Cardiac septum (tissue), 1 donor: Measurements from ENCODE around the gene ERCC2. TPM values are rescaled to one million over a fixed set of nuclear protein-coding genes. Genes with fewer than 3 reads are reported as not detected.
"Not testable (repeated sequence)": the region's sequence is repeated elsewhere in the genome, so short reads cannot be mapped to it uniquely, and the experiment has no call there.

ENCODE experiments used
- DNase-seq: peaks from one replicate; pipeline ENCODE4 v3.0.0-alpha.2; 2020; ENCODE audit warnings: low spot score
- intact Hi-C: fragments of 100-400 bp; cut with DNase I; formaldehyde crosslinking; loops from one replicate; pipeline ENCODE4 v1.14.0; 2022
- total RNA-seq: library from RNA; stranded (reverse); fragmentation: NEBNext Ultra II Directional; extraction: Animal tissue kit (Norgen Biotek cat#: 25700); gene quantifications from one replicate; pipeline ENCODE4 v1.2.1, GENCODE V29; 2021
- donor health status: DM: no; HTN: no; CAD: no.

Gene ERCC2
- total RNA-seq, 1 donor from 2014 or later = 12.4 TPM

DNA sequence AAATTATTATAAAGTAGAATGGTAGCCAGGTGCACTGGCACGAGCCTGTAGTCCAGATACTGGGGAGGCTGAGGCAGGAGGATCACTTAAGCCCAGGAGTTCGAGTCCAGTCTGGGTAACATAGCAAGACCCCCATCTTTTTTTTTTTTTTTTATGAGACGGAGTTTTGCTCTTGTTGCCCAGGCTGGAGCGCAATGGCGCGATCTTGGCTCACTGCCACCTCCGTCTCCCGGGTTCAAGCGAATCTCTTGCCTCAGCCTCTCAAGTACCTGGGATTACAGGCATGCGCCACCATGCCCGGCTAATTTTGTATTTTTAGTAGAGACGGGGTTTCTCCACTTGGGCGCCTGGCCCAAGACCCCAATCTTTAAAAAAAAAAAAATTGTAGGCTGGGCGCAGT is 58.1 kb downstream of the ERCC2 start:
- intact Hi-C loops, DNase-seq: not testable (repeated sequence)

DNA sequence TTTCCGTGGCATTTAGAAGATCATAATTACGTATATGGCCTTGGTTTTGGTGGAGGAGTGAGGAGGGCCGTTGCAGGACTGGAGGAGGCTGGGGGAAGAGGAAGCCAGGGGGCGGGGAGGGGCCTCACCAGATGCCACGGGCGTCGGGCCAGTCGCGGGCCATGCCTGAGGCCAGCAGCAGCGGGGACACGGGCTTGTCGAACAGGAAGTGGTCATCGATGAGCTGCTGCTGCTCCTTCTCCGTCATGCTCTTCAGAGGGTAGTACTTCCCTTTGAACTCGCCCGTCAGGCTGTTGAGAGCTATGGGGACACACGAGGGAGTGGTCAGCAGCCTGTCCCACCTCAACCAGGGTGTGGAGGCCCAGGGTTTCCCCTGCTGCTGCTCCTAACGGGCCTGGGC is 58.8 kb downstream of the ERCC2 start:
- no peak for DNase-seq
- intact Hi-C loops = no loop called here

DNA sequence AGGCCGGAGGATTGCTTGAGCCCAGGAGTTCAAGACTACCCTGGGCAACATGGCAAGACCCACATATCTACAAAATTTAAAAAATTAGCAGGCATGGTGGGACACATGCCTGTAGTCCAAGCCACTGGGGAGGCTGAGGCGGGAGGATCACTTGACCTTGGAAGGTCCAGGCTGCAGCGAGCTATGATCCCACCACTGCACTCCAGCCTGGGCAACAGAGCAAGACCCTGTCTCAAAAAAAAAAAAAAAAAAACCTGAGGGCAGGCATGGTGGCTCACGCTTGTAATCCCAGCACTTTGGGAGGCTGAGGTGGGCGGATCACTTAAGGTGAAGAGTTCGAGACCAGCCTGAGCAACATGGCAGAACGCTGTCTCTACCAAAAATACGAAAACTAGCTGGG is 61.1 kb downstream of the ERCC2 start:
- DNase-seq, intact Hi-C loops: not testable (repeated sequence)

DNA sequence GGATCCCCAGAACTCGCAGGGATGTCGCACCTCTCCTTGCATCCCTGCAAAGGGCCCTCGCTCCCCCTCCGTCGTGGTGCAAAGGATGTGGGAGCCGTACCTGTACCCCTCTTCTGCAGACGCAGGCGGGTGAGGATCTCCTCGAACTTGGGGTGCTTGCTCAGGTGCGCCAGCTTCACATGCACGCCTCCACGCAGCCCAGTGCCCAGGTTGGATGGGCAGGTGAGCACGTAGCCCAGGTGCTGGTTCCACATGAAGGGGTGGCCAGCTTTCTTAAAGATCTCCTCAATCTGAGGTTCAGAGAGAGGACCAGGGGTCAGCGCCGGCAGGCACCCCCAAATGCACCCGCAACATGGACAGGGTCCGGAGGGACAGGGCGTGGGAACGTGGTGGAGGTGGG is 63.0 kb downstream of the ERCC2 start:
- intact Hi-C loops = no loop called here
- DNase-seq = no peak

DNA sequence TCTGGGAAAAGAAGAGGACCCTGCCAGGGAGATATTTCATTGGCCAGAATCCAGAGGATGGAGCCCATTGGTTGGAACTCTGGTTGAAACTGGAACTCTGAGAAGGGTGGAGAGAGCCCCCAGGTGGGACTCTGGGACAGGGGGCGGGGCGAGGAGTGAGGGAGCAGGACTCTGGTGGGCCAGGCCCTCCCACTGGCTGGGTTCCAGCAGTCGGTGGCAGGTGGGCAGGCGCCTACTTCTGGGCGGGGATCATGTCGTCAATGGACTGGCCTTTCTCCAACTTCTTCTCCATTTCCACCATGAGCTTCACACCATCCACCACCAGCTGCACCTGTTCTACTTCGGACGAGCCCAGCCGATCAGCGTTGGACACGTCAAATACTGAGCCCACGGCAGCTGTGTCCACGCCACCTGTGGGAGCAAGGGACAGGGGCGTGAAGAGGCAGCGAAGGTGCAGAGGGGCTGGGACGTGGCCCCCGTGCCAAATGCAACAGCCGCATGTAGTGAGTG is 63.8 kb downstream of the ERCC2 start:
- intact Hi-C loops = no loop called here
- DNase-seq = no peak

DNA sequence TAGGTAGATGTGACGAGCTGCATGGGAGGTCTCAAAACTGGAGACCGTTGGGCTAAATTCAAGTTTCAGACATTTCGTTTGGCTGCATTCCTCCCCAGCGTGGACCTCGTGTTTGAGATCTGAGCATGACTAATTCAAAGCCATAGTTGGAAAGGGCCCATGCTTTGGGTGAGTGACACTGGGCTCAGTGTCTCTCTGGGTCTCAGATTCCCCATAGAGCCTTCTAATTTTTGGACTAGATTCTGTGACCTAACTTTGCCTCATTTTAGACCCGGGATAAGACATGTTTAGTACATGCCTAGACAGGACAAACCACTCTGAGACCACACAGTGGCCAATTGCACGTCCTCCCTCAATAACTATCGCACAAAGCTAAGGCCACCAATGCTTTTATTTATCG is 64.3 kb downstream of the ERCC2 start:
- intact Hi-C loops = no loop called here
- DNase-seq = no peak

DNA sequence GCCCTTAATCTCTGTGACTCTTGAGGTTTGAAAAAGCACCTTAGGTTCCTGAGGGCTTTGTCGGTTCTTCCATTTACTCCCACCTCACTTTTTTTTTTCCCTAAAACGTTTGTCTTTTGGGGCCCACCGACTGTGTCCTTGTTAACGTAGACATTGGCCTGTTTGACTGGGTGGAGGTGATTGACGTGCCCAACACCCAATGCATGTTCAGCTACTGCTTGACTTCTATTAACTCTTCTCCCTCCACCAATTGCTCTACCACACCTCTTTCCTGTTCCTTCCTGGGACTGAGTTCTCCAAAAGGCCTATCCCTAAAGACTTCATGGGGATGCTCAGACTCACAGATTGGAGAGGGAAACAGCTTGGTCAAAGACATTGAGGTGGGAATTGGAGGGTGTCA is 65.0 kb downstream of the ERCC2 start:
- no peak for DNase-seq

DNA sequence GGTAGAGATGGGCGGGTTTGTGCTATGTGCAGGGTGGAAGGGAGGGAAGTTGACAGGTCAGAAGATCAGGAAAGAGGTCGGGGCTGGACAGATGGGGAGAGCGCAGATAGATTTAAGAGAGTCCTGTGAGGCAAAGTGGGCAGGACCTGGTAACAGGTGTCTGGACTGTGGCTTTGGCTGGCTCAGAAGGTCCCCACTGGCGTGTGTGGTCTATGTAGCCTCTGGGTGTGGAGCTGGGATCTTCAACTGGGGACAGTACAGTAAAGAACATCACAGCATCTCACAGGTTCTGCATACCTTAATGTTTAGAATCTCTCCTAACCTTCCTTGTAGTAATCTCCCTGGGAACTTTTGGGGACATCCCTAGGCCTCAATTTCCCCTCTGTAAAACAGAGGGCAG is 65.4 kb downstream of the ERCC2 start:
- no peak for DNase-seq
- intact Hi-C loops = no loop called here

More for the DNA sequence above, 65.0 kb downstream of the ERCC2 start:
- intact Hi-C loops = no loop called here

DNA sequence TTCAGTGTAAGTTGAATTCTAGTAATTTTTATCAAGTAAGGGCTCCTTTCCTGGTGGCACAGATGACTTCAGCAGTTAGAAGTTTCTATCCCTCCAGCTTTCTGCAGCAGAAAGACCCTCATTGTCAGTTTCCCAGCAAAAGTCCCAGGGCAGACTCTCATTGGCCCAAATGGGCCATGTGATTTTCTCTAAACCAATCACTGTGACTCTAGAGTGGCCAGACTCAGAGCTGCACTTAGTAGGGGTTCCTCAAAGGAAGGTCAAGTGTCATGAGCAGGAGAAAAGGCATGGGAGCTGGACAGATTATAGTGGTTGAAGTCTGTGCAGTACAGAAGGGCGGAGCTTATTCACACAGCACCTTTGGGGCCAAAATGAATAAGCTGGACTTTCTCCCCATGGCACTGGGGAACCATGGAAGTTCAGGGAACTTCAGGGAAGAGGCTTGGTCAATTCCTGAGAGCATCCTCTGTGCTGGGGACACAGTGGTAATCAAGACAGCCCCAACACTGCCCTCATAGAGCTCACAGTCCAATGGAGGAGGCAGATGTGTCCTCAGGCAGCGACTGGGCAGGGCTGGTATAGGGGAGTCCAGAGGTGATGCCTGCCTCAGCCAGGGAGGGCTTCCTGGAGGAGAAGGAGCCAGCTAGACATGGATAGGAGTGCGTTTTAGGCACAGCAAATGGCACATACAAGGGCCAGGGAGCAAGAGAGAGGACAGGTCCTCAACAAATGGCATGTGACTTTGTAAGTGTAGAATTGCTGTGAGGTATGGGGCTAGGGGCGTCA is 66.0 kb downstream of the ERCC2 start:
- DNase-seq = no peak
- intact Hi-C loops = no loop called here

DNA sequence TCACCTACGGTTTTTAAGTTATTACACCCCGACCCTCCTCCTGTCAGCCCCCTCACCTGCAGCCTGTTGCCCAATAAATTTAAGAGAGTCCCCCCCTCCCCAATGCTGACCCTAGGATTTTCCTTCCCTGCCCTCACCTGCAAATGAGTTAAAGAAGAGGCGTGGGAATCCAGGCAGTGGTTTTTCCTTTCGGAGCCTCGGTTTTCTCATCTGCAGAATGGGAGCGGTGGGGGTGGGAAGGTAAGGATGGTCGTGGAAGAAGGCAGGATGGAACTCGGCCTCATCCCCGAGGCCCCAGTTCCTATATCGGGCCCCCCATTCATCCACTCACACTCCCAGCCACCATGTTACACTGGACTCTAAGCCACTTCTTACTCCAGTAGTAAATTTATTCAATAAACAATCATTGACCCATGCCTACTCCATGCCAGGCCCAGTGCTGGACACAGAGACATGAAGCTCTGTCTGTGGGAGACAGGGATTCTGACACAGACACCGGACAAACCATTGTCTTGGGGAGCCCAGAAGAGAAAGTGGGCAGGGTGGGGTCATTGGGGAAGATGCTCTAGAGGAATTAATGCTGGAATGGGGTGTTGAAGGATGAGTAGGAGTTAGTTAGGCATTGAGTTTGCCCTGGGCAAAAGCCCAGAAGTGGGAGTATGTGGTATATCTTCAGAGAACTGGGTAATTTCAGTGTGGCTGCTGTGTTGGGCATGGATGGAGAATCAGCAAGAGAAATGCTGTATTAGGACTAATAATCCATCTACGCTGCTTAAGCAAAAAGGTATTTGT is 66.9 kb downstream of the ERCC2 start:
- DNase-seq = no peak
- intact Hi-C loops = no loop called here

DNA sequence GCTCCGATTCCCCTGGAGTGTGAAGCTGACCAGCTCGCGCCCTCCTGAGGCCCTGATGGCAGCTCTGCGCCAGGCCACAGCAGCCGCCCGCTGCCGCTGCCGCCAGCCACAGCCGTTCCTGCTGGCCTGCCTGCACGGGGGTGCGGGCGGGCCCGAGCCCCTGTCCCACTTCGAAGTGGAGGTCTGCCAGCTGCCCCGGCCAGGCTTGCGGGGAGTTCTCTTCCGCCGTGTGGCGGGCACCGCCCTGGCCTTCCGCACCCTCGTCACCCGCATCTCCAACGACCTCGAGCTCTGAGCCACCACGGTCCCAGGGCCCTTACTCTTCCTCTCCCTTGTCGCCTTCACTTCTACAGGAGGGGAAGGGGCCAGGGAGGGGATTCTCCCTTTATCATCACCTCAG is 68.0 kb downstream of the ERCC2 start:
- intact Hi-C loops = no loop called here
- no peak for DNase-seq

Other genes with a start within 250 kb of the ERCC2 start
- gene NKPD1, start 209.6 kb downstream of the ERCC2 start, total RNA-seq = not detected
- gene TRAPPC6A, start 192.3 kb downstream of the ERCC2 start, total RNA-seq = 19.9 TPM
- 5.0 TPM for gene BLOC1S3, start 191.8 kb downstream of the ERCC2 start, total RNA-seq
- 1.7 TPM for gene EXOC3L2, start 125.2 kb downstream of the ERCC2 start, total RNA-seq
- 36.6 TPM for gene MARK4, start 119.3 kb downstream of the ERCC2 start, total RNA-seq
- gene CKM, start 47.7 kb downstream of the ERCC2 start, total RNA-seq = 2,391 TPM
- gene KLC3, start 29.8 kb downstream of the ERCC2 start, total RNA-seq = not detected
- 119 TPM for gene PPP1R13L, start 34.5 kb upstream of the ERCC2 start, total RNA-seq
- 3.2 TPM for gene POLR1G, start 36.1 kb upstream of the ERCC2 start, total RNA-seq
- 89.0 TPM for gene ERCC1, start 53.3 kb upstream of the ERCC2 start, total RNA-seq
- 0.94 TPM for gene FOSB, start 97.4 kb upstream of the ERCC2 start, total RNA-seq
- 15.1 TPM for gene RTN2, start 126.5 kb upstream of the ERCC2 start, total RNA-seq
- 0.59 TPM for gene PPM1N, start 127.9 kb upstream of the ERCC2 start, total RNA-seq
- 60.4 TPM for gene VASP, start 136.9 kb upstream of the ERCC2 start, total RNA-seq
- gene OPA3, start 214.2 kb upstream of the ERCC2 start, total RNA-seq = 15.3 TPM
- gene GPR4, start 231.6 kb upstream of the ERCC2 start, total RNA-seq = 6.9 TPM